ENCODE results near the gene CHADL.
"Not testable (repeated sequence)": the region's sequence is repeated elsewhere in the genome, so short reads cannot be mapped to it uniquely, and the experiment has no call there.

GRCh38 chr22:41180362-41180761 is 60.4 kb downstream of the CHADL start:
- TF ChIP-seq EZH2 (IDR thresholded peaks at IDR 0.05); POLR2AphosphoS5 (IDR thresholded peaks at IDR 0.05; ENCODE audit: borderline replicate concordance, low read depth, low read length); FOXP2 (optimal IDR thresholded peaks at IDR 0.05; ENCODE audit: control extremely low read depth, extremely low read length, insufficient read depth): not testable (repeated sequence)

Data from SK-N-MC (cell line).